BJ (cell line): ENCODE measurements around the gene INPP5A. TPM values are rescaled to one million over a fixed set of nuclear protein-coding genes. Genes with fewer than 3 reads are reported as not detected.
"Not testable (repeated sequence)": the region's sequence is repeated elsewhere in the genome, so short reads cannot be mapped to it uniquely, and the experiment has no call there.

Experiments used
- CTCF ChIA-PET: fragments of 350-600 bp; formaldehyde crosslinking; extraction: SDS; loops from one replicate; lab custom pipeline; 2021; ENCODE audit warnings: antibody characterized with exemption, inconsistent platforms; lab: Yijun Ruan, JAX
- POLR2A ChIA-PET: fragments of 300-600 bp; sonication (Branson Sonifier 250); formaldehyde crosslinking; extraction: SDS; loops from one replicate; lab custom pipeline; 2021; ENCODE audit warnings: antibody characterized with exemption; lab: Charles Lee
- DNase-seq: peaks from one replicate; pipeline ENCODE4 v3.0.0-alpha.2; 2011; ENCODE audit warnings: low read depth
- H3K27me3 ChIP-seq: 2 replicates; pipeline ENCODE4 v1.6.0; 2011; ENCODE audit warnings: low read length; ENCODE audit not compliant: control insufficient read depth, insufficient read depth
- H3K36me3 ChIP-seq: 2 replicates; pipeline ENCODE4 v1.5.1; 2011; ENCODE audit warnings: low read length; ENCODE audit not compliant: control insufficient read depth, insufficient read depth
- H3K4me3 ChIP-seq: 2 replicates; pipeline ENCODE4 v1.5.1; 2011; ENCODE audit warnings: low read depth, mild to moderate bottlenecking, control low read depth, low read length
- polyA plus RNA-seq: library from polyadenylated mRNA; depleted of rRNA; stranded (reverse); fragments of >200 nt; gene quantifications from 2 replicates; pipeline ENCODE4 v1.2.3, GENCODE V29; 2011
- TF ChIP-seq, protein P1 (sequence below): IDR thresholded peaks from 2 replicates; pipeline ENCODE4 v1.5.1; 2011; ENCODE audit warnings: low read depth, mild to moderate bottlenecking, control low read depth, inconsistent platforms, low read length, moderate library complexity; ENCODE audit not compliant: insufficient read depth

INPP5A gene
- polyA plus RNA-seq, 1 experiment, result 60.1 TPM

DNA sequence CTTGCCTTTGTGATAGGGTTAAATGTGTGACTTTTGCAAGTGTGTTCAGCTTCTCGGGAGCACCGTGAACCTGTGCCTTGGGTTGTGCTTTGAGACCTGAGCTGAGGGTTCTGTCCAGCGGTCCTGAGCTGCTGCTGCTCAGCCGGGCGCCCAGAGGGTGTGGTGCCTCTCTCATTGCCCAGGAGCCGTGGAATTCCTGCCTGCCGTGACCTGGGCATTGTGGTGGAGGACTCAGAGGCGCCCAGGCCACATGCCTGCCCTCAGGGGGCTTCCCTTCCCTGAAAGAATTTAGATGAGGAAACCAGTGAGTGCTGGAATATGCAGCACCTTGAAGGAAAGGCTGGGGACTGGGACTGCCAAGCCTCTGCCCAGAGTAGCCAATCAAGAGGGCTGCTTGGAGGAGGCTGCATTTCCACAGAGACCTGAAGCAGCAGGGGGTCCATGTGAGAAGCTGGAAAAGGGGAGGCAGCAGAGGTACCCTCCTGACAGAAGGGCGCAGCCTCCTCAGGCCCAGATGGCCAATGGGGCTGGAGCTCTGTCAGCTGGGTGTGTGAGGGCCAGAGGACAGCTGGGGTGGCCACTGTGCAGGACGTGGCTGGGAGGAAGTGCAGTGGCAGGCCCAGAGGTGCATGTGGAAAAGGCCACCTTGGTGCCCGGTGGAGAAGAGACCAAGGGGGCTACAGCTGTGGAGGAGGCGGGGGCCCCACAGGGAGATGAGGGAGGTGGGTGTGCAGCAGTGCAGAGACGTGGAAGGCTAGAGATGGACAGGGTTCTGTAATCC is 141.0 kb downstream of the INPP5A start:
- ChIA-PET CTCF (interaction anchor here (0.6 to 0.8 kb wide), 2 partner anchors 18 to 24 kb away, joined by 3 read pairs; no protein-coding TSS in a partner anchor), POLR2A (no interaction called here)
- DNase-seq, result no peak
- no peak overlapping the region for H3K4me3 ChIP-seq
- no peaks in the 10 kb centered on the region for H3K27me3 ChIP-seq
- H3K36me3 ChIP-seq, result no peaks in the 10 kb centered on the region; the same call in 1 of the 2 replicates
- TF ChIP-seq, protein P1, sequence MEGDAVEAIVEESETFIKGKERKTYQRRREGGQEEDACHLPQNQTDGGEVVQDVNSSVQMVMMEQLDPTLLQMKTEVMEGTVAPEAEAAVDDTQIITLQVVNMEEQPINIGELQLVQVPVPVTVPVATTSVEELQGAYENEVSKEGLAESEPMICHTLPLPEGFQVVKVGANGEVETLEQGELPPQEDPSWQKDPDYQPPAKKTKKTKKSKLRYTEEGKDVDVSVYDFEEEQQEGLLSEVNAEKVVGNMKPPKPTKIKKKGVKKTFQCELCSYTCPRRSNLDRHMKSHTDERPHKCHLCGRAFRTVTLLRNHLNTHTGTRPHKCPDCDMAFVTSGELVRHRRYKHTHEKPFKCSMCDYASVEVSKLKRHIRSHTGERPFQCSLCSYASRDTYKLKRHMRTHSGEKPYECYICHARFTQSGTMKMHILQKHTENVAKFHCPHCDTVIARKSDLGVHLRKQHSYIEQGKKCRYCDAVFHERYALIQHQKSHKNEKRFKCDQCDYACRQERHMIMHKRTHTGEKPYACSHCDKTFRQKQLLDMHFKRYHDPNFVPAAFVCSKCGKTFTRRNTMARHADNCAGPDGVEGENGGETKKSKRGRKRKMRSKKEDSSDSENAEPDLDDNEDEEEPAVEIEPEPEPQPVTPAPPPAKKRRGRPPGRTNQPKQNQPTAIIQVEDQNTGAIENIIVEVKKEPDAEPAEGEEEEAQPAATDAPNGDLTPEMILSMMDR, result no peak

DNA sequence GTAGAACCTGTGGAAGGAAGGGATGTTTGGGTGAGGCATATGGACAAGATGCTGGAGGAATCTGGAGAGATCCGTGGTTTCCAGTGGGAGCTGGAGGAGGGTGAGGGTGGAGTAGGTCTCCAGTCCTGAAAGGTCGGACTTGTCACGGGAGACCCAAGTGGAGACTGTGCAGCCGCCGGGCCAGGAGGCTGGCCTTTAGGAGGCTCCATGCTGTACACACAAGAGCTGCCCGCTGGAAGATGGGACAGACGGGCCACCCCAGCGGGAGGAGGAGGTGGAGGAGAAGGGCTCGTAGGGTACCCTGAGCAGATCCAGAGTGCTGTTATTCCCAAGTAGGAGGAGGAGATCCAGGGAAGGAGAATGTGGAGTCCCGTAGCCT is 141.6 kb downstream of the INPP5A start:
- H3K36me3 ChIP-seq, result no peaks in the 10 kb centered on the region; the same call in 1 of the 2 replicates
- no peak for DNase-seq
- POLR2A ChIA-PET, result no interaction called here
- TF ChIP-seq, protein P1, result no peak
- H3K27me3 ChIP-seq, result no peaks in the 10 kb centered on the region
- CTCF ChIA-PET, result interaction anchor here (0.6 kb wide), 1 partner anchor 17 kb away, joined by 3 read pairs; no protein-coding TSS in a partner anchor
- no peak overlapping the region for H3K4me3 ChIP-seq

DNA sequence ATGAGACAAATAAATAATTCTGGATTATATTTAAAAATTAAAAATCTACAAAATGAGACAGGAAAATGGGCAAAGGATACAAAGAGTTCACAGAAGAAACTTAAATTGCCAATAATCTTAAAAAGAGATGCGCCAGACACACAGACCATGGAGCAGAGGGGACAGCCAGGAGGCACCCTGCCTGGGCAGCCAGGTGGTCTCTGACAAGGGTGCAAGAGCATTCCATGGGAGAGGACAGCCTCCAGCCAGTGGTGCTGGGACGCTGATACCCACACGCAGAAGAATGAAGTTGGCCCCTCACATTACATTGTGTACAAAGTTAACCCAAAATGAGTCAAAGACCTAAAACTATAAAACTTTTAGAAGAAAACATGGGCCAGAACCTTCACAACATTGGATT is 142.1 kb downstream of the INPP5A start:
- TF ChIP-seq, protein P1, result no peak
- Histone ChIP-seq H3K27me3 (no peaks in the 10 kb centered on the region), H3K4me3 (no peak overlapping the region), H3K36me3 (no peaks in the 10 kb centered on the region; the same call in 1 of the 2 replicates)
- ChIA-PET POLR2A (no interaction called here), CTCF (no interaction called here)
- no peak for DNase-seq

DNA sequence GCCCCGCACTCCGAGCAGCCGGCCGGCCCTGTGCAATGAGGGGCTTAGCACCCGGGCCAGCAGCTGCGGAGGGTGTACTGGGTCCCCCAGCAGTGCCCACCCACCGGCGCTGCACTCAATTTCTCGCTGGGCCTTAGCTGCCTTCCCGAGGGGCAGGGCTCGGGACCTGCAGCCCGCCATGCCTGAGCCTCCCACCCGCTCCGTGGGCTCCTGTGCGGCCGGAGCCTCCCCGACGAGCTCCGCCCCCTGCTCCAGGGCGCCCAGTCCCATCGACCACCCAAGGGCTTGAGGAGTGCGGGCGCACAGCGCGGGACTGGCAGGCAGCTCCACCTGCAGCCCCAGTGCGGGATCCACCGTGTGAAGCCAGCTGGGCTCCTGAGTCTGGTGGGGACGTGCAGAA is 143.2 kb downstream of the INPP5A start:
- CTCF ChIA-PET, DNase-seq, POLR2A ChIA-PET, H3K4me3 ChIP-seq, H3K27me3 ChIP-seq, H3K36me3 ChIP-seq: not testable (repeated sequence)

DNA sequence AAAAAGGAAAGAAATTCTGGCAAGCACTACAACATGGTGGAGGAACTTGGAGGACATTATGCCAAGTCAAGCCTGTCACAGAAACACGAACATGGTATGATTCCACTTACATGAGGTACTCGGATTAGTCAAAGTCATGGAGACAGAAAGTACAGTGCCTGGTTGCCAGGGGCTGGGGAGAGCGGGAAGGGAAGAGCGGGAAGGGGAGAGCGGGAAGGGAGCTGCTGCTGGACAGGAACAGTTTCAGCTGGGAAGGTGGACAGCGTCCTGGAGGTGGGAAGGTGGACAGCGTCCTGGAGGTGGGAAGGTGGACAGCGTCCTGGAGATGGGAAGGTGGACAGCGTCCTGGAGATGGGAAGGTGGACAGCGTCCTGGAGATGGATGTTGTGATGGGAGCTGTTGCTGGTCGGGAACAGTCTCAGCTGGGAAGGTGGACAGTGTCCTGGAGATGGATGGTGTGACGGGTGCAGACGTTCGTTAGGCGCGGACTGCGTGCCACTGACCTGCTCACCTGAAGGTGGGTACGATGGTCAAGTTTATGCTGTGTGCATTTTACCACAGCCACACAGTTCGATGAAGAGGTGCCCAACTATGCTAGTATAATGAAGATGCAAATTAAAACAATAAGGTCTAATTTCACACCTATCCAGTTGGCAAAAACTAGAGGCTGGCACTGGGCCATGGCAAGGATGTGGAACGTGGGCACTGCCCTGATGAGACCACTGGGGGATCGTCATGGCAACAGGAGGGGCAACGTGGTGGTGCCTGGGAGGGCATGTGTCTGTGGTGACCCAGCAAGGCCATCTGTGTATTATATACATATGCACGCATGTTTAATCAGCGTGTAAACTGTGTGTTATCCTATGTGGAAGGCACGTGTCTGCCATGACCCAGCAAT is 144.5 kb downstream of the INPP5A start:
- H3K4me3 ChIP-seq, result no peak overlapping the region
- no peaks in the 10 kb centered on the region; the same call in 1 of the 2 replicates for H3K36me3 ChIP-seq
- POLR2A ChIA-PET, result no interaction called here
- CTCF ChIA-PET, result no interaction called here
- no peak for DNase-seq
- TF ChIP-seq, protein P1, result no peak
- H3K27me3 ChIP-seq, result no peaks in the 10 kb centered on the region
